ENCODE measurements around the gene NRDC. TPM values are rescaled to one million over a fixed set of nuclear protein-coding genes. Genes with fewer than 3 reads are reported as not detected.

The NRDC gene
- total RNA-seq, 3 donors from 2014 or later = 90.6 to 103 (median 97.5) TPM

DNA sequence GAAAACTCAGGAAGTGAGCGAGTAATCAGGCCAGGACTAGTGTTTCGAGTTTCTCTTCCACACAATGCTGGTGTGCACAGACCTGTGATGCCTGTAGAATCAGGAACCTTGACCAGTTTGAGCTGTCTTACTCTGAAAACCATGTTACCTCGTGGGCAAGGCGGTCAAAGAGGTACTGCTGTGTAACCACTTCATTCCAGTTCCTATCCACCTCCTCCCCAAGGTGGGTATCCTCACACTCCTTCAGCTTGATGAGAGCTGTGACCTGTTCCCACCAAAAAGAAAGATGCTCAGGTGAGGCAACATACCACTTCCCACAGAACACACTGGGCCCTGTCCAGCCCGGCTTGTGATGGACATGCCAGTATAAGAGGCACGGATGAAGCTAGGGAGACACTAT lies 88.1 kb downstream of the NRDC start:
- intact Hi-C loops (cut with DNase I; ENCODE audit: low total_unique reads) = no loop called here
- TF ChIP-seq, protein P1, sequence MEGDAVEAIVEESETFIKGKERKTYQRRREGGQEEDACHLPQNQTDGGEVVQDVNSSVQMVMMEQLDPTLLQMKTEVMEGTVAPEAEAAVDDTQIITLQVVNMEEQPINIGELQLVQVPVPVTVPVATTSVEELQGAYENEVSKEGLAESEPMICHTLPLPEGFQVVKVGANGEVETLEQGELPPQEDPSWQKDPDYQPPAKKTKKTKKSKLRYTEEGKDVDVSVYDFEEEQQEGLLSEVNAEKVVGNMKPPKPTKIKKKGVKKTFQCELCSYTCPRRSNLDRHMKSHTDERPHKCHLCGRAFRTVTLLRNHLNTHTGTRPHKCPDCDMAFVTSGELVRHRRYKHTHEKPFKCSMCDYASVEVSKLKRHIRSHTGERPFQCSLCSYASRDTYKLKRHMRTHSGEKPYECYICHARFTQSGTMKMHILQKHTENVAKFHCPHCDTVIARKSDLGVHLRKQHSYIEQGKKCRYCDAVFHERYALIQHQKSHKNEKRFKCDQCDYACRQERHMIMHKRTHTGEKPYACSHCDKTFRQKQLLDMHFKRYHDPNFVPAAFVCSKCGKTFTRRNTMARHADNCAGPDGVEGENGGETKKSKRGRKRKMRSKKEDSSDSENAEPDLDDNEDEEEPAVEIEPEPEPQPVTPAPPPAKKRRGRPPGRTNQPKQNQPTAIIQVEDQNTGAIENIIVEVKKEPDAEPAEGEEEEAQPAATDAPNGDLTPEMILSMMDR (IDR thresholded peaks at IDR 0.05) = no peak
- TF ChIP-seq POLR2A (IDR thresholded peaks at IDR 0.05) (no peak), POLR2AphosphoS5 (IDR thresholded peaks at IDR 0.05) (no peak)

DNA sequence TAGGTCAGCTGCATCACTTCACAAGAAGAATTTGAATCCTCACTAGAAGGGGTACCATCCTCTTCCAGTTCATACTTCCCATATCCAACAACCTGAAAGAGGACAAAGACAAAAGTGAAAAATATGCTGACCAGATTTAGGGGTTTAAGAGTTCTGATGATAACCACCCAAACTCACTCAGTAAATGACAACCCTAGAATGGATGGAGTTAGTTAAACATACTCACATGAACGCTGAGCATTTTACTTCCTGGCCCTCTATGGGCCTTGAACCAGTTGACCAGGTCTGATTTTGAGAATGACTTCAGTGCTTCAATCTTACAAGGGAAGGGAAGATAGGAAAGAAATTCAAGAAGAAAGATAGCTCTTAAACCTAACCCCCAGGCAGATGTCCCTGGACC lies 89.2 kb downstream of the NRDC start:
- intact Hi-C loops (cut with DNase I; ENCODE audit: low total_unique reads) = no loop called here
- TF ChIP-seq POLR2A (IDR thresholded peaks at IDR 0.05) (no peak), POLR2AphosphoS5 (IDR thresholded peaks at IDR 0.05) (no peak)
- TF ChIP-seq, protein P1 (IDR thresholded peaks at IDR 0.05) = no peak
- Histone ChIP-seq H3K4me1 (no peaks in the 10 kb centered on the region), H3K9me3 (no peaks in the 10 kb centered on the region), H3K27ac (no peak overlapping the region), H3K36me3 (peaks cover 35% of the 10 kb centered on the region), H3K27me3 (no peaks in the 10 kb centered on the region), H3K4me3 (no peak overlapping the region)
- DNase-seq (ENCODE audit: low spot score in 2 of 2) = no peak

More for the DNA sequence above, 88.1 kb downstream of the NRDC start:
- Histone ChIP-seq H3K4me1 (no peaks in the 10 kb centered on the region), H3K9me3 (no peaks in the 10 kb centered on the region), H3K4me3 (no peak overlapping the region), H3K36me3 (peaks cover 31% of the 10 kb centered on the region), H3K27me3 (no peaks in the 10 kb centered on the region), H3K27ac (no peak overlapping the region)
- no peak for DNase-seq (ENCODE audit: low spot score in 2 of 2)

DNA sequence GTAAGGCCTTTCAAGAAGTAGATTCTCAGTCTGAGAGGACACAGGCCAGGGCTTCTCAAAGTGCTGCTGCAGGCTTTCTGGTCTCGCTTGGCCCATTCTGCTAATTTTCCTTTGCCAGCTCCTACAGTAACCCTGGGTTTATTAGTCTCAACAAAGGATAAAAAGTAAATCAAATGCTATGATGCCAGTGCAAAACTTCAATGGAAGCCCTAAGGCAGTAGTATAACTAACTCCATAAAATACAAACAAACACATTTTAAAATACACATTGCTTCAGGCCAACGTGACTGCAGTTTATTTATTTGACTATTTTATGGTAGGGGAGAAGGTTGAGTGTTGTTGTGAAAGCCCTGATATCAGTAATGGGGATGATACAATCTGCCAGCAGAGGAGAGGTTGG lies 89.6 kb downstream of the NRDC start:
- Histone ChIP-seq H3K36me3 (peaks cover 35% of the 10 kb centered on the region), H3K4me3 (no peak overlapping the region), H3K4me1 (no peaks in the 10 kb centered on the region), H3K9me3 (no peaks in the 10 kb centered on the region), H3K27ac (no peak overlapping the region), H3K27me3 (no peaks in the 10 kb centered on the region)
- no peak for DNase-seq (ENCODE audit: low spot score in 2 of 2)
- TF ChIP-seq, protein P1 (IDR thresholded peaks at IDR 0.05) = no peak
- TF ChIP-seq POLR2A (IDR thresholded peaks at IDR 0.05) (no peak), POLR2AphosphoS5 (IDR thresholded peaks at IDR 0.05) (no peak)
- intact Hi-C loops (cut with DNase I; ENCODE audit: low total_unique reads) = no loop called here

DNA sequence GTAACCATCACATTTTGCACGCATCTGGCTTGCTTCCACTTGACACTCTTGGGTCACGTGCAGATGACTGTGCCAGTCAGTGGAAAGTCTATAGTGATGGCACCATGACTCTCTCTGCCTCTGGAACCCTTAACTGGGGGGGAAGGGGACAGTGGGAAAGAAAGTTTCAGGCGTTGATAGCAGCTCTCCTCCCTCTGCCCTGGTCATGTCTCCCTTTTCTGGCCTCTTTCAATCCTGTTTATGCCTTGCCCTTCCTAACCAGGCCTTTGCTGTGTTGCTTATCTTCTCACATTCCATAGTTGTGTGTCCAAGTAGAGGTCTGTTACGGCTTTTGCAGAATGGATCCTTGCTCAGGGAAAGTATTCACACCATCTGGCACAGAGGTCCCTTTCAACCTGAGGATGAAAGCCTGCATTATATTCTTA lies 93.5 kb downstream of the NRDC start:
- H3K4me3 ChIP-seq = no peak overlapping the region
- peaks cover 29% of the 10 kb centered on the region for H3K36me3 ChIP-seq
- no peak for DNase-seq (ENCODE audit: low spot score in 2 of 2)
- no peak overlapping the region for H3K27ac ChIP-seq
- H3K9me3 ChIP-seq = no peaks in the 10 kb centered on the region
- no peaks in the 10 kb centered on the region for H3K27me3 ChIP-seq
- TF ChIP-seq POLR2A (IDR thresholded peaks at IDR 0.05) = no peak
- TF ChIP-seq, protein P1 (IDR thresholded peaks at IDR 0.05) = no peak
- TF ChIP-seq POLR2AphosphoS5 (IDR thresholded peaks at IDR 0.05) = no peak
- no peaks in the 10 kb centered on the region for H3K4me1 ChIP-seq
- intact Hi-C loops (cut with DNase I; ENCODE audit: low total_unique reads) = no loop called here

DNA sequence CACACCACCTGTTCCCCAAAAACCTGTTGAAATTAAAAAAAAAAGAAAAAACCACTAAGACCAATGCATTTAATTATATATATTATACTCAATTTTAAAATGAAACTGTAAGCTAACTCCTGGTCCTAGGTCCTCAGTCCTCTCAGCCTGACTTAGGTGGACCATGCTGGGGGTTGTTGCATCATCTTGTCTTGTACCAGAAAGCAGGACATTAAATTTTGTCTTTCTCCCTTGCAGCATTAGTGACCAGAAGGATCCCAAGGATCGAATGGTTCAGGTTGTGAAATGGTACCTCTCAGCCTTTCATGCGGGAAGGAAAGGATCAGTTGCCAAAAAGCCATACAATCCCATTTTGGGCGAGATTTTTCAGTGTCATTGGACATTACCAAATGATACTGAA lies 97.6 kb downstream of the NRDC start:
- peaks cover 8% of the 10 kb centered on the region for H3K36me3 ChIP-seq
- H3K27me3 ChIP-seq = no peaks in the 10 kb centered on the region
- H3K27ac ChIP-seq = no peak overlapping the region
- intact Hi-C loops (cut with DNase I; ENCODE audit: low total_unique reads) = no loop called here
- TF ChIP-seq, protein P1 (IDR thresholded peaks at IDR 0.05) = no peak
- TF ChIP-seq POLR2AphosphoS5 (IDR thresholded peaks at IDR 0.05) (no peak), POLR2A (IDR thresholded peaks at IDR 0.05) (no peak)
- DNase-seq (ENCODE audit: low spot score in 2 of 2) = no peak
- H3K4me3 ChIP-seq = no peak overlapping the region
- H3K4me1 ChIP-seq = no peaks in the 10 kb centered on the region
- H3K9me3 ChIP-seq = no peaks in the 10 kb centered on the region
